Measurements from ENCODE around the gene TSPAN11.

DNA sequence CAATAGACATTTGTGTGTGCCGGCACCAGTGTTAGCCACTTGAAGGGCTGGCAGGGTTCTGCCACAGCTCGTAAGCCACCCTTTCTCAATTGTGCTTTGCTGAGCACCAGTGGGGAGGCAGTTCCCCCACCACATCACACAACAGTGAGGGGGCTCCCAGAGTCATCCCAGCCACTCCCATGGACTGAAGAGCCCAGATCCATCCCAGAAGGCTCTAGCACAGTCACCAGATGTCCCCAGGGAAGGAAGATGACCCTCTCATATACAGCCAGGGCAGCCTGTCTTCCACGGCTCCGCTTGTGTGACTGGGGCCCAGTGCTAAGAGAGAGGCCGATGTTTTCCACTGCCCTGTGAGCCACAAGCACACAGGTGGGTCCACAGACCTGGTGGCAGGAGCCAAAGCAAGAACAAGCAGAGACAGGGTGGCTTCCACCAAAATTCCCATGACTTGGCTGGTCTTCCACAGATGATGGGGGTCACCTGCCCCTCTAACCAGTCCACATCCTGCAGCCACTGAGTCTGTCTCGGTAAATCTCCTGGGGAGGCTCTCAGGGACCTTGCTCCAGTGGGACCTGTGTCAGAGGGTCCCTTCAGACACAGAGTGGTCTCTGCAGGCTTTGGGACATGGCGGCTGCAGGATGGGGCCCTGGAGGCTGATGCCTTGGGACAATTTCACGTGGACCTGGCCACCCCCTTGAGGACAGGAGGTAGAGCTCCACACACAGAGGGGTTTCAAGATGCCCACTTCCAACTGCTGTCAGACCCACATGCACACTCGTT lies 75.2 kb downstream of the TSPAN11 start:
- no peak for TF ChIP-seq POLR2A (IDR thresholded peaks at IDR 0.05)
- no peak for TF ChIP-seq EP300 (IDR thresholded peaks at IDR 0.05)
- TF ChIP-seq, protein P1, sequence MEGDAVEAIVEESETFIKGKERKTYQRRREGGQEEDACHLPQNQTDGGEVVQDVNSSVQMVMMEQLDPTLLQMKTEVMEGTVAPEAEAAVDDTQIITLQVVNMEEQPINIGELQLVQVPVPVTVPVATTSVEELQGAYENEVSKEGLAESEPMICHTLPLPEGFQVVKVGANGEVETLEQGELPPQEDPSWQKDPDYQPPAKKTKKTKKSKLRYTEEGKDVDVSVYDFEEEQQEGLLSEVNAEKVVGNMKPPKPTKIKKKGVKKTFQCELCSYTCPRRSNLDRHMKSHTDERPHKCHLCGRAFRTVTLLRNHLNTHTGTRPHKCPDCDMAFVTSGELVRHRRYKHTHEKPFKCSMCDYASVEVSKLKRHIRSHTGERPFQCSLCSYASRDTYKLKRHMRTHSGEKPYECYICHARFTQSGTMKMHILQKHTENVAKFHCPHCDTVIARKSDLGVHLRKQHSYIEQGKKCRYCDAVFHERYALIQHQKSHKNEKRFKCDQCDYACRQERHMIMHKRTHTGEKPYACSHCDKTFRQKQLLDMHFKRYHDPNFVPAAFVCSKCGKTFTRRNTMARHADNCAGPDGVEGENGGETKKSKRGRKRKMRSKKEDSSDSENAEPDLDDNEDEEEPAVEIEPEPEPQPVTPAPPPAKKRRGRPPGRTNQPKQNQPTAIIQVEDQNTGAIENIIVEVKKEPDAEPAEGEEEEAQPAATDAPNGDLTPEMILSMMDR (IDR thresholded peaks at IDR 0.05), result no peak

Data from ovary (tissue), 3 donors.